Liver (tissue), 9 donors: ENCODE measurements around the gene SCGB2B2. TPM values are rescaled to one million over a fixed set of nuclear protein-coding genes. Genes with fewer than 3 reads are reported as not detected.

Source experiments
- DNase-seq: peaks from one replicate; pipeline ENCODE4 v3.0.0-alpha.2; 2017; ENCODE audit warnings: low spot score
- H3K27ac ChIP-seq, 2 donors: one replicate each; pipeline ENCODE4 v1.7.0; 2013; ENCODE audit warnings: inconsistent platforms in 2 of 2, low read length in 2 of 2, control low read depth in 1 of 2, low read depth in 1 of 2, mild to moderate bottlenecking in 1 of 2
- H3K27me3 ChIP-seq, 4 donors: one replicate each; pipeline versions ENCODE4 v1.6.1 to v1.7.0; 2013; ENCODE audit warnings: low read length in 3 of 4, inconsistent platforms in 1 of 4, mild to moderate bottlenecking in 1 of 4, moderate library complexity in 1 of 4; ENCODE audit not compliant: control insufficient read depth in 4 of 4, insufficient read depth in 4 of 4
- H3K36me3 ChIP-seq, 4 donors: one replicate each; pipeline versions ENCODE4 v1.6.1 to v1.7.0; 2013; ENCODE audit warnings: low read length in 3 of 4, mild to moderate bottlenecking in 3 of 4, low read depth in 1 of 4, moderate library complexity in 1 of 4; ENCODE audit not compliant: control insufficient read depth in 4 of 4, insufficient read depth in 3 of 4
- H3K4me1 ChIP-seq, 4 donors: one replicate each; pipeline versions ENCODE4 v1.6.1 to v1.7.0; 2013; ENCODE audit warnings: low read length in 3 of 4, mild to moderate bottlenecking in 3 of 4, moderate library complexity in 1 of 4; ENCODE audit not compliant: control insufficient read depth in 4 of 4, insufficient read depth in 4 of 4
- H3K4me3 ChIP-seq, 3 donors: one replicate each; pipeline versions ENCODE4 v1.6.1 to v1.7.0; 2013; ENCODE audit warnings: low read length in 3 of 3, control low read depth in 1 of 3, low read depth in 1 of 3, mild to moderate bottlenecking in 1 of 3
- H3K9ac ChIP-seq, 2 donors: one replicate each; pipeline ENCODE4 v1.7.0; 2013; ENCODE audit warnings: low read length in 2 of 2, mild to moderate bottlenecking in 2 of 2, moderate library complexity in 2 of 2, control low read depth in 1 of 2, low read depth in 1 of 2
- H3K9me3 ChIP-seq, 4 donors: one replicate each; pipeline versions ENCODE4 v1.6.1 to v1.7.0; 2013; ENCODE audit warnings: low read length in 3 of 4; ENCODE audit not compliant: control insufficient read depth in 4 of 4
- EGR1 ChIP-seq, 2 donors: IDR thresholded peaks; 2 replicates each; pipeline ENCODE4 v1.6.1; 2016 to 2018; ENCODE audit warnings: antibody characterized with exemption in 2 of 2, low read depth in 2 of 2
- FOXA1 ChIP-seq: IDR thresholded peaks from 2 replicates; pipeline ENCODE4 v1.6.1; 2016; ENCODE audit warnings: antibody characterized with exemption
- FOXA2 ChIP-seq: IDR thresholded peaks from 2 replicates; pipeline ENCODE4 v1.6.1; 2016; ENCODE audit warnings: antibody characterized with exemption
- GABPA ChIP-seq, 2 donors: IDR thresholded peaks in 1 of 2; conservative IDR thresholded peaks in 1 of 2; 2 replicates each; pipeline ENCODE4 v1.6.1; 2016; ENCODE audit warnings: antibody characterized with exemption in 2 of 2, mild to moderate bottlenecking in 1 of 2, moderate library complexity in 1 of 2
- HNF4A ChIP-seq, 2 donors: conservative IDR thresholded peaks; 2 replicates each; pipeline ENCODE4 v1.6.1; 2016; ENCODE audit warnings: antibody characterized with exemption in 2 of 2, mild to moderate bottlenecking in 2 of 2
- HNF4G ChIP-seq: IDR thresholded peaks from 2 replicates; pipeline ENCODE4 v1.6.1; 2016; ENCODE audit warnings: antibody characterized with exemption
- NR2F2 ChIP-seq: IDR thresholded peaks from 2 replicates; pipeline ENCODE4 v1.6.1; 2016; ENCODE audit warnings: antibody characterized with exemption
- RAD21 ChIP-seq, 2 donors: IDR thresholded peaks; 2 replicates each; pipeline ENCODE4 v1.6.1; 2016; ENCODE audit warnings: antibody characterized with exemption in 2 of 2, mild to moderate bottlenecking in 2 of 2
- RXRA ChIP-seq, 2 donors: IDR thresholded peaks; 2 replicates each; pipeline ENCODE4 v1.6.1; 2017 to 2018; ENCODE audit warnings: antibody characterized with exemption in 2 of 2, mild to moderate bottlenecking in 1 of 2
- SP1 ChIP-seq: IDR thresholded peaks from 2 replicates; pipeline ENCODE4 v1.6.1; 2018; ENCODE audit warnings: antibody characterized with exemption, mild to moderate bottlenecking
- TAF1 ChIP-seq: conservative IDR thresholded peaks from 2 replicates; pipeline ENCODE4 v1.6.1; 2016; ENCODE audit warnings: antibody characterized with exemption, mild to moderate bottlenecking
- YY1 ChIP-seq: IDR thresholded peaks from 2 replicates; pipeline ENCODE4 v1.6.1; 2016; ENCODE audit warnings: antibody characterized with exemption, mild to moderate bottlenecking
- WGBS: extraction: QIAGEN DNeasy Blood & Tissue Kit; methylation state at CpG from one replicate; pipeline ENCODE4 v1.1.7; 2013; 5-methylcytosine and 5-hydroxymethylcytosine counted together
- polyA plus RNA-seq, 2 donors: library from polyadenylated mRNA; stranded (reverse) in 1 of 2; unstranded in 1 of 2; fragments of 200-250 nt in 1 of 2; fragments of >200 nt in 1 of 2; fragmentation: Nextera tagmentation in 1 of 2; extraction: Ambion mirVana in 1 of 2; gene quantifications; one replicate each; pipeline versions ENCODE4 v1.2.1 to v1.2.3, GENCODE V29; 2013 to 2015
- total RNA-seq, 2 donors: library from RNA; depleted of rRNA; stranded (reverse); fragments of >200 nt; gene quantifications; one replicate each; pipeline ENCODE4 v1.2.3, GENCODE V29; 2014
- TF ChIP-seq, protein P1 (sequence below): IDR thresholded peaks from 2 replicates; pipeline ENCODE4 v1.6.1; 2016; ENCODE audit warnings: antibody characterized with exemption
- TF ChIP-seq, protein P2 (sequence below): fragments of 150-350 bp; IDR thresholded peaks from 2 replicates; pipeline ENCODE4 v1.5.1; 2017; ENCODE audit warnings: improper control_type of control experiment, low read depth, low read length; ENCODE audit not compliant: missing input control
- TF ChIP-seq, protein P3 (sequence below): IDR thresholded peaks from 2 replicates; pipeline ENCODE4 v1.6.1; 2016; ENCODE audit warnings: antibody characterized with exemption
- TF ChIP-seq, protein P4 (sequence below): IDR thresholded peaks from 2 replicates; pipeline ENCODE4 v1.6.1; 2016; ENCODE audit warnings: antibody characterized with exemption, mild to moderate bottlenecking
- donor health status: healthy.
- donor health status: healthy.
- donor health status: healthy.
- donor health status: healthy.
- donor health status: healthy.

Gene SCGB2B2
- total and polyA plus RNA-seq, 4 donors: 0.09 to 0.50 (median 0.25) TPM; not detected in 1

DNA sequence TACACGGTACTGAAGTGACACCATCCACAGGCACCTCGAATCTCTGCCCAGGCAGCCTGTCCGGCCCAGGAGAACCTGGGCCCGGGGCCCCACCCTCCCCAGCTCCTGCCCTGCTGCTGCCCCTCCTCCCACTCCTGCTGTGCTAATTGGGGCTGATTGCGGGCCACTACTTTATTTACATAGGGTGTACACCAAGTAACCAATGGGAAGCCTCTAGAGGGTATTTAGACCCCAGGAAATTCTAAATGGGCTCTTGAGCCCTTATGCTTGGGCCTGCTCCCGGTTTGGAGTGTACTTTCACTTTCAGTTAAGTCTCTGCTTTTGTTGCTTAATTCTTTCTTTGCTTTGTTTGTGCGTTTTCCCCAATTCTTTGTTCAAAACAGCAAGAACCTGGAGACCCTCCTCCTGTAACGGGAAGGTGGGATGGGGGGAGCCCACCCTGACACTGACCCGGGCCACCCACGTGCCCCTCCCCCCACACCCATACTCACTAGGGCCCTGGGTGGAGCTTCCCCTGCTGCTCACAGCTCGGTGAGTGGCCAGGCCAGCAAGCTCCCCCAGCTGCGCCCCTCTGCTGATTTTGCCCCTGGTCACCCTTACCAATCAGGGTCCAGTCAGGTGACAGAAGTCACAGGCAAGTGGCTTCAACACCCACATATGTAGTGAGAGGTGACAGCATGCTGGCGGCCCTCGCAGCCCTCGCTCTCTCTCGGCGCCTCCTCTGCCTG lies 9.4 kb downstream of the SCGB2B2 start:
- Histone ChIP-seq H3K27ac (peak overlapping the region; percentile 76 to 93), H3K9me3 (no peaks in the 10 kb centered on the region), H3K9ac (peak overlapping the region; percentile 64 to 80), H3K36me3 (no peaks in the 10 kb centered on the region), H3K4me1 (peaks cover 7 to 55% (median 40%) of the 10 kb centered on the region in 4 donors), H3K4me3 (peak overlapping the region; percentile 48 to 61 (median 57)), H3K27me3 (no peaks in the 10 kb centered on the region)
- 51% methylated on average over 17 of the region's 17 CpGs for WGBS
- DNase-seq: no peak
- TF ChIP-seq, protein P1, sequence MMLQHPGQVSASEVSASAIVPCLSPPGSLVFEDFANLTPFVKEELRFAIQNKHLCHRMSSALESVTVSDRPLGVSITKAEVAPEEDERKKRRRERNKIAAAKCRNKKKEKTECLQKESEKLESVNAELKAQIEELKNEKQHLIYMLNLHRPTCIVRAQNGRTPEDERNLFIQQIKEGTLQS: no peak
- TF ChIP-seq RAD21 (IDR thresholded peaks at IDR 0.05) (no peak), EGR1 (IDR thresholded peaks at IDR 0.05; ENCODE audit: low read depth in 2 of 2) (no peak), YY1 (no peak), TAF1 (no peak), GABPA (IDR thresholded peaks at IDR 0.05 in 1 of 2, conservative IDR thresholded peaks at IDR 0.05 in 1 of 2) (no peak), NR2F2 (no peak), FOXA2 (no peak), FOXA1 (no peak), HNF4A (conservative IDR thresholded peaks at IDR 0.05) (no peak)
- TF ChIP-seq, protein P2, sequence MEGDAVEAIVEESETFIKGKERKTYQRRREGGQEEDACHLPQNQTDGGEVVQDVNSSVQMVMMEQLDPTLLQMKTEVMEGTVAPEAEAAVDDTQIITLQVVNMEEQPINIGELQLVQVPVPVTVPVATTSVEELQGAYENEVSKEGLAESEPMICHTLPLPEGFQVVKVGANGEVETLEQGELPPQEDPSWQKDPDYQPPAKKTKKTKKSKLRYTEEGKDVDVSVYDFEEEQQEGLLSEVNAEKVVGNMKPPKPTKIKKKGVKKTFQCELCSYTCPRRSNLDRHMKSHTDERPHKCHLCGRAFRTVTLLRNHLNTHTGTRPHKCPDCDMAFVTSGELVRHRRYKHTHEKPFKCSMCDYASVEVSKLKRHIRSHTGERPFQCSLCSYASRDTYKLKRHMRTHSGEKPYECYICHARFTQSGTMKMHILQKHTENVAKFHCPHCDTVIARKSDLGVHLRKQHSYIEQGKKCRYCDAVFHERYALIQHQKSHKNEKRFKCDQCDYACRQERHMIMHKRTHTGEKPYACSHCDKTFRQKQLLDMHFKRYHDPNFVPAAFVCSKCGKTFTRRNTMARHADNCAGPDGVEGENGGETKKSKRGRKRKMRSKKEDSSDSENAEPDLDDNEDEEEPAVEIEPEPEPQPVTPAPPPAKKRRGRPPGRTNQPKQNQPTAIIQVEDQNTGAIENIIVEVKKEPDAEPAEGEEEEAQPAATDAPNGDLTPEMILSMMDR: no peak
- TF ChIP-seq, protein P3, sequence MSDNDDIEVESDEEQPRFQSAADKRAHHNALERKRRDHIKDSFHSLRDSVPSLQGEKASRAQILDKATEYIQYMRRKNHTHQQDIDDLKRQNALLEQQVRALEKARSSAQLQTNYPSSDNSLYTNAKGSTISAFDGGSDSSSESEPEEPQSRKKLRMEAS: no peak

DNA sequence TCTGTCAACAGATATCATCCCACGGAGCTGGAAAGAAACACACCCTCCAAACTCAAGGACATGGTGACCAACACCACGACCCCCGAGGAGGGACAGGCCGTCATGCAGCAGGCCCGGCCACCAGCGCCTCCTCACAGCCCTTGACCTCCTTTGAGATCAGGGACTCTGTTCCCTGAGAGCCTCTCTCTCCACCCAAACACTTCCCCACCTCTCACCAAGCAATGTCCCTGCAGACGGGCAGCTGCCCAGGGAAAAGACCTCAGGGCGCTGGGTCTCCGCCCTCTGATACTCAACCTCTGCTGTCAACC lies 10.0 kb downstream of the SCGB2B2 start:
- Histone ChIP-seq H3K27ac (peak overlapping the region; percentile 76 to 93), H3K4me1 (peaks cover 7 to 58% (median 42%) of the 10 kb centered on the region in 4 donors), H3K36me3 (no peaks in the 10 kb centered on the region), H3K27me3 (no peaks in the 10 kb centered on the region), H3K4me3 (peak overlapping the region in 2 of 3 donors; percentile 48 to 61), H3K9me3 (no peaks in the 10 kb centered on the region), H3K9ac (no peak overlapping the region)
- no peak for DNase-seq
- TF ChIP-seq, protein P4, sequence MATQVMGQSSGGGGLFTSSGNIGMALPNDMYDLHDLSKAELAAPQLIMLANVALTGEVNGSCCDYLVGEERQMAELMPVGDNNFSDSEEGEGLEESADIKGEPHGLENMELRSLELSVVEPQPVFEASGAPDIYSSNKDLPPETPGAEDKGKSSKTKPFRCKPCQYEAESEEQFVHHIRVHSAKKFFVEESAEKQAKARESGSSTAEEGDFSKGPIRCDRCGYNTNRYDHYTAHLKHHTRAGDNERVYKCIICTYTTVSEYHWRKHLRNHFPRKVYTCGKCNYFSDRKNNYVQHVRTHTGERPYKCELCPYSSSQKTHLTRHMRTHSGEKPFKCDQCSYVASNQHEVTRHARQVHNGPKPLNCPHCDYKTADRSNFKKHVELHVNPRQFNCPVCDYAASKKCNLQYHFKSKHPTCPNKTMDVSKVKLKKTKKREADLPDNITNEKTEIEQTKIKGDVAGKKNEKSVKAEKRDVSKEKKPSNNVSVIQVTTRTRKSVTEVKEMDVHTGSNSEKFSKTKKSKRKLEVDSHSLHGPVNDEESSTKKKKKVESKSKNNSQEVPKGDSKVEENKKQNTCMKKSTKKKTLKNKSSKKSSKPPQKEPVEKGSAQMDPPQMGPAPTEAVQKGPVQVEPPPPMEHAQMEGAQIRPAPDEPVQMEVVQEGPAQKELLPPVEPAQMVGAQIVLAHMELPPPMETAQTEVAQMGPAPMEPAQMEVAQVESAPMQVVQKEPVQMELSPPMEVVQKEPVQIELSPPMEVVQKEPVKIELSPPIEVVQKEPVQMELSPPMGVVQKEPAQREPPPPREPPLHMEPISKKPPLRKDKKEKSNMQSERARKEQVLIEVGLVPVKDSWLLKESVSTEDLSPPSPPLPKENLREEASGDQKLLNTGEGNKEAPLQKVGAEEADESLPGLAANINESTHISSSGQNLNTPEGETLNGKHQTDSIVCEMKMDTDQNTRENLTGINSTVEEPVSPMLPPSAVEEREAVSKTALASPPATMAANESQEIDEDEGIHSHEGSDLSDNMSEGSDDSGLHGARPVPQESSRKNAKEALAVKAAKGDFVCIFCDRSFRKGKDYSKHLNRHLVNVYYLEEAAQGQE: no peak
- TF ChIP-seq SP1 (no peak), NR2F2 (no peak), YY1 (no peak), EGR1 (IDR thresholded peaks at IDR 0.05; ENCODE audit: low read depth in 2 of 2) (no peak), HNF4A (conservative IDR thresholded peaks at IDR 0.05) (no peak), FOXA2 (no peak), GABPA (IDR thresholded peaks at IDR 0.05 in 1 of 2, conservative IDR thresholded peaks at IDR 0.05 in 1 of 2) (no peak), RXRA (IDR thresholded peaks at IDR 0.05) (no peak), FOXA1 (no peak), HNF4G (no peak)
- TF ChIP-seq, protein P1: no peak
- 77% methylated on average over 9 of the region's 9 CpGs for WGBS
